ENCODE data around the gene APOBEC4.

DNA sequence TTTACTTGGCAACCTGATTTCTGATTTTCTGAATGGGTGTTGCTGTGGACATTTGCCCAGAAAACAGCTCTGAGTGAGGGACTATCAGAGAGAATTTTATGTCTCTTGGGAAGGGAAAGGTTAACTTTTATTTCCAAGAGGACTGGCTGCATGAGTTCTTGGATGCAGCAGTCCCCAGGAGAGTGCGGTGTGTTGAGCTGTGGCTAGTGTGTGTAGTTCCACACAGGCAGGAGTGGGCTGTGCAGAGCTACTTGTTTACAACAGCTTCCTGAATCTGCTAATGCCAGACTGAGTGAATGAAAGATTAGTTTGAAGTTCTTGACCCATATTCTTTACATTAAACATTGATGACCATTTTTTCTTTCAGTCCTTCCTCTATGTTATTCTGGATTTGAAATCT, 41.0 kb upstream of the APOBEC4 start:
- TF ChIP-seq, protein P1, sequence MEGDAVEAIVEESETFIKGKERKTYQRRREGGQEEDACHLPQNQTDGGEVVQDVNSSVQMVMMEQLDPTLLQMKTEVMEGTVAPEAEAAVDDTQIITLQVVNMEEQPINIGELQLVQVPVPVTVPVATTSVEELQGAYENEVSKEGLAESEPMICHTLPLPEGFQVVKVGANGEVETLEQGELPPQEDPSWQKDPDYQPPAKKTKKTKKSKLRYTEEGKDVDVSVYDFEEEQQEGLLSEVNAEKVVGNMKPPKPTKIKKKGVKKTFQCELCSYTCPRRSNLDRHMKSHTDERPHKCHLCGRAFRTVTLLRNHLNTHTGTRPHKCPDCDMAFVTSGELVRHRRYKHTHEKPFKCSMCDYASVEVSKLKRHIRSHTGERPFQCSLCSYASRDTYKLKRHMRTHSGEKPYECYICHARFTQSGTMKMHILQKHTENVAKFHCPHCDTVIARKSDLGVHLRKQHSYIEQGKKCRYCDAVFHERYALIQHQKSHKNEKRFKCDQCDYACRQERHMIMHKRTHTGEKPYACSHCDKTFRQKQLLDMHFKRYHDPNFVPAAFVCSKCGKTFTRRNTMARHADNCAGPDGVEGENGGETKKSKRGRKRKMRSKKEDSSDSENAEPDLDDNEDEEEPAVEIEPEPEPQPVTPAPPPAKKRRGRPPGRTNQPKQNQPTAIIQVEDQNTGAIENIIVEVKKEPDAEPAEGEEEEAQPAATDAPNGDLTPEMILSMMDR (IDR thresholded peaks at IDR 0.05) = no peak
- no peak for TF ChIP-seq POLR2A (IDR thresholded peaks at IDR 0.05)
- TF ChIP-seq POLR2AphosphoS5 (IDR thresholded peaks at IDR 0.05) = no peak
- TF ChIP-seq EP300 (IDR thresholded peaks at IDR 0.05) = no peak

Data from stomach (tissue), 4 donors.